ENCODE measurements around the gene ESPL1. TPM values are rescaled to one million over a fixed set of nuclear protein-coding genes. Genes with fewer than 3 reads are reported as not detected.

Gene ESPL1
- total and polyA plus RNA-seq, 2 of the 13 experiments (the other 11 are each of a cell fraction or from before 2014, with no cell fraction given): 5.8 to 11.5 TPM

DNA sequence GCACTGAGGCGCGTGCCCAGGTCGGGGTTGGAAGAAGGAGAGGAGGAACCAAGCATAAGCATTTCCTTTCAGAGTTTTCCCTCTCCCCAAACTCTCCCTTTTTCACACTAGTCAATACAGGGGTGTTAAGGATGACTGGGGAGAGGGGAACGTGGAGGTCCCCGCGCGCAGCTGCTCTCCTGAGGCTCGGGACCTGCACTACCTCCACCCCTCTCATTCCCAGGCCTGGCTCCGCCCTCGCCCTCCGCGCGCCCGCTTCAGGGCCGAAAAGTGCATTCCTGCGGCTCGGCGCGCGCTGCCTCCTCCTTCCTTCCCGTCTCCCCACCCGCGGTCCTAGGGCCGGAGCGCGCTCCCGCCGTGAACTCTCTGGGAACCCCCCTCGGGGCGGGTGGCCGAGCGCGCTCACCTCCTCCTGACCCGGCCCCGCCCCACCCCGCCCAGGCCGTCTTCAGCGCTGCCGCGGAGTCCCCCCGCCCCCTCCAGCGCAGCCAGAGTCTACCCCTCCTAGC lies 47.4 kb upstream of the ESPL1 start (continued):
- TF ChIP-seq, protein P1, sequence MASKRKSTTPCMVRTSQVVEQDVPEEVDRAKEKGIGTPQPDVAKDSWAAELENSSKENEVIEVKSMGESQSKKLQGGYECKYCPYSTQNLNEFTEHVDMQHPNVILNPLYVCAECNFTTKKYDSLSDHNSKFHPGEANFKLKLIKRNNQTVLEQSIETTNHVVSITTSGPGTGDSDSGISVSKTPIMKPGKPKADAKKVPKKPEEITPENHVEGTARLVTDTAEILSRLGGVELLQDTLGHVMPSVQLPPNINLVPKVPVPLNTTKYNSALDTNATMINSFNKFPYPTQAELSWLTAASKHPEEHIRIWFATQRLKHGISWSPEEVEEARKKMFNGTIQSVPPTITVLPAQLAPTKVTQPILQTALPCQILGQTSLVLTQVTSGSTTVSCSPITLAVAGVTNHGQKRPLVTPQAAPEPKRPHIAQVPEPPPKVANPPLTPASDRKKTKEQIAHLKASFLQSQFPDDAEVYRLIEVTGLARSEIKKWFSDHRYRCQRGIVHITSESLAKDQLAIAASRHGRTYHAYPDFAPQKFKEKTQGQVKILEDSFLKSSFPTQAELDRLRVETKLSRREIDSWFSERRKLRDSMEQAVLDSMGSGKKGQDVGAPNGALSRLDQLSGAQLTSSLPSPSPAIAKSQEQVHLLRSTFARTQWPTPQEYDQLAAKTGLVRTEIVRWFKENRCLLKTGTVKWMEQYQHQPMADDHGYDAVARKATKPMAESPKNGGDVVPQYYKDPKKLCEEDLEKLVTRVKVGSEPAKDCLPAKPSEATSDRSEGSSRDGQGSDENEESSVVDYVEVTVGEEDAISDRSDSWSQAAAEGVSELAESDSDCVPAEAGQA (IDR thresholded peaks at IDR 0.05; ENCODE audit: low read depth): no peak
- TF ChIP-seq, protein P1 (CRISPR knock-in tag; IDR thresholded peaks at IDR 0.05; ENCODE audit: borderline replicate concordance): no peak
- no peak for TF ChIP-seq ZNF180 (CRISPR knock-in tag; IDR thresholded peaks at IDR 0.05; ENCODE audit: borderline replicate concordance, low read depth)
- TF ChIP-seq, protein P2, sequence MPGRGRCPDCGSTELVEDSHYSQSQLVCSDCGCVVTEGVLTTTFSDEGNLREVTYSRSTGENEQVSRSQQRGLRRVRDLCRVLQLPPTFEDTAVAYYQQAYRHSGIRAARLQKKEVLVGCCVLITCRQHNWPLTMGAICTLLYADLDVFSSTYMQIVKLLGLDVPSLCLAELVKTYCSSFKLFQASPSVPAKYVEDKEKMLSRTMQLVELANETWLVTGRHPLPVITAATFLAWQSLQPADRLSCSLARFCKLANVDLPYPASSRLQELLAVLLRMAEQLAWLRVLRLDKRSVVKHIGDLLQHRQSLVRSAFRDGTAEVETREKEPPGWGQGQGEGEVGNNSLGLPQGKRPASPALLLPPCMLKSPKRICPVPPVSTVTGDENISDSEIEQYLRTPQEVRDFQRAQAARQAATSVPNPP (CRISPR knock-in tag; IDR thresholded peaks at IDR 0.05): no peak
- no peak for TF ChIP-seq HOXA9 (CRISPR knock-in tag; IDR thresholded peaks at IDR 0.05; ENCODE audit: borderline replicate concordance)
- TF ChIP-seq GATAD2A (CRISPR knock-in tag; IDR thresholded peaks at IDR 0.05): no peak
- TF ChIP-seq RFXANK (CRISPR knock-in tag; IDR thresholded peaks at IDR 0.05): no peak
- no peak for TF ChIP-seq MEIS2 (CRISPR knock-in tag; IDR thresholded peaks at IDR 0.05)
- no peak for TF ChIP-seq NFYC (CRISPR knock-in tag; IDR thresholded peaks at IDR 0.05)
- no peak for TF ChIP-seq SIN3A (IDR thresholded peaks at IDR 0.05; ENCODE audit: borderline replicate concordance, low read depth, low read length)
- no peak for TF ChIP-seq XRCC5 (optimal IDR thresholded peaks at IDR 0.05; ENCODE audit: low read length)
- no peak for TF ChIP-seq ETV5 (CRISPR knock-in tag; IDR thresholded peaks at IDR 0.05; ENCODE audit: borderline replicate concordance)
- no peak for TF ChIP-seq ZNF709 (CRISPR knock-in tag; IDR thresholded peaks at IDR 0.05)
- TF ChIP-seq BORCS8-MEF2B (CRISPR knock-in tag; IDR thresholded peaks at IDR 0.05): no peak
- TF ChIP-seq, protein P3, sequence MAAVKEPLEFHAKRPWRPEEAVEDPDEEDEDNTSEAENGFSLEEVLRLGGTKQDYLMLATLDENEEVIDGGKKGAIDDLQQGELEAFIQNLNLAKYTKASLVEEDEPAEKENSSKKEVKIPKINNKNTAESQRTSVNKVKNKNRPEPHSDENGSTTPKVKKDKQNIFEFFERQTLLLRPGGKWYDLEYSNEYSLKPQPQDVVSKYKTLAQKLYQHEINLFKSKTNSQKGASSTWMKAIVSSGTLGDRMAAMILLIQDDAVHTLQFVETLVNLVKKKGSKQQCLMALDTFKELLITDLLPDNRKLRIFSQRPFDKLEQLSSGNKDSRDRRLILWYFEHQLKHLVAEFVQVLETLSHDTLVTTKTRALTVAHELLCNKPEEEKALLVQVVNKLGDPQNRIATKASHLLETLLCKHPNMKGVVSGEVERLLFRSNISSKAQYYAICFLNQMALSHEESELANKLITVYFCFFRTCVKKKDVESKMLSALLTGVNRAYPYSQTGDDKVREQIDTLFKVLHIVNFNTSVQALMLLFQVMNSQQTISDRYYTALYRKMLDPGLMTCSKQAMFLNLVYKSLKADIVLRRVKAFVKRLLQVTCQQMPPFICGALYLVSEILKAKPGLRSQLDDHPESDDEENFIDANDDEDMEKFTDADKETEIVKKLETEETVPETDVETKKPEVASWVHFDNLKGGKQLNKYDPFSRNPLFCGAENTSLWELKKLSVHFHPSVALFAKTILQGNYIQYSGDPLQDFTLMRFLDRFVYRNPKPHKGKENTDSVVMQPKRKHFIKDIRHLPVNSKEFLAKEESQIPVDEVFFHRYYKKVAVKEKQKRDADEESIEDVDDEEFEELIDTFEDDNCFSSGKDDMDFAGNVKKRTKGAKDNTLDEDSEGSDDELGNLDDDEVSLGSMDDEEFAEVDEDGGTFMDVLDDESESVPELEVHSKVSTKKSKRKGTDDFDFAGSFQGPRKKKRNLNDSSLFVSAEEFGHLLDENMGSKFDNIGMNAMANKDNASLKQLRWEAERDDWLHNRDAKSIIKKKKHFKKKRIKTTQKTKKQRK (IDR thresholded peaks at IDR 0.05; ENCODE audit: low read length): no peak
- TF ChIP-seq, protein P4, sequence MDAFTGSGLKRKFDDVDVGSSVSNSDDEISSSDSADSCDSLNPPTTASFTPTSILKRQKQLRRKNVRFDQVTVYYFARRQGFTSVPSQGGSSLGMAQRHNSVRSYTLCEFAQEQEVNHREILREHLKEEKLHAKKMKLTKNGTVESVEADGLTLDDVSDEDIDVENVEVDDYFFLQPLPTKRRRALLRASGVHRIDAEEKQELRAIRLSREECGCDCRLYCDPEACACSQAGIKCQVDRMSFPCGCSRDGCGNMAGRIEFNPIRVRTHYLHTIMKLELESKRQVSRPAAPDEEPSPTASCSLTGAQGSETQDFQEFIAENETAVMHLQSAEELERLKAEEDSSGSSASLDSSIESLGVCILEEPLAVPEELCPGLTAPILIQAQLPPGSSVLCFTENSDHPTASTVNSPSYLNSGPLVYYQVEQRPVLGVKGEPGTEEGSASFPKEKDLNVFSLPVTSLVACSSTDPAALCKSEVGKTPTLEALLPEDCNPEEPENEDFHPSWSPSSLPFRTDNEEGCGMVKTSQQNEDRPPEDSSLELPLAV (CRISPR knock-in tag; conservative IDR thresholded peaks at IDR 0.05; ENCODE audit: low read depth): no peak
- no peak; the same call in 1 of the 2 replicates for TF ChIP-seq KDM3A (CRISPR knock-in tag; IDR thresholded peaks at IDR 0.05; ENCODE audit: low read depth)

Measured in HepG2 (cell line).